Measurements from ENCODE around the gene UIMC1. TPM values are rescaled to one million over a fixed set of nuclear protein-coding genes. Genes with fewer than 3 reads are reported as not detected.

UIMC1 gene
- polyA plus RNA-seq, 1 donor (not counting 4 experiments of a cell fraction or from before 2014, with no cell fraction given): 29.0 TPM

GRCh38 chr5:176879663-176880361, 126.8 kb downstream of the UIMC1 start:
- Histone ChIP-seq H3K27ac (ENCODE audit: control insufficient read depth, insufficient read depth, low read length) (no peak overlapping the region), H3K27me3 (ENCODE audit: control insufficient read depth, extremely low read depth, insufficient read depth, low read length) (peaks cover 35% of the 10 kb centered on the region), H3K4me2 (ENCODE audit: control insufficient read depth, extremely low read depth, insufficient read depth, low read depth, low read length) (no peak overlapping the region), H3K36me3 (ENCODE audit: control insufficient read depth in 2 of 2, extremely low read depth in 1 of 2, insufficient read depth in 2 of 2, low read length in 2 of 2) (no peaks in the 10 kb centered on the region), H4K20me1 (ENCODE audit: control insufficient read depth, extremely low read depth, insufficient read depth, low read length) (no peaks in the 10 kb centered on the region), H2AFZ (ENCODE audit: control insufficient read depth, low read length) (no peak overlapping the region), H3K9me1 (ENCODE audit: control insufficient read depth, extremely low read depth, insufficient read depth, low read length) (no peaks in the 10 kb centered on the region), H3K79me2 (ENCODE audit: control insufficient read depth, insufficient read depth, low read length) (no peaks in the 10 kb centered on the region), H3K9ac (ENCODE audit: control insufficient read depth, extremely low read depth, insufficient read depth, low read length) (no peak overlapping the region), H3K4me1 (ENCODE audit: control insufficient read depth, extremely low read depth, insufficient read depth, low read length) (no peaks in the 10 kb centered on the region), H3K9me3 (ENCODE audit: control insufficient read depth, low read depth, low read length) (no peaks in the 10 kb centered on the region), H3K4me3 (ENCODE audit: control insufficient read depth in 2 of 3, extremely low read depth in 1 of 3, insufficient read depth in 2 of 3, low read depth in 1 of 3, low read length in 3 of 3) (no peak overlapping the region)
- dilution Hi-C loops (cut with MboI; ENCODE audit: extremely low pct_ligation_motif_present, low sequenced_read_pairs): no loop called here
- DNase-seq (ENCODE audit: low read depth, low spot score) (no peak), FAIRE-seq (no peak)
- TF ChIP-seq EZH2 (IDR thresholded peaks at IDR 0.05; ENCODE audit: low read length) (no peak), CTCF (optimal IDR thresholded peaks at IDR 0.05 in 1 of 3, IDR thresholded peaks at IDR 0.05 in 1 of 3, conservative IDR thresholded peaks at IDR 0.05 in 1 of 3; ENCODE audit: extremely low read depth in 1 of 3, insufficient read depth in 2 of 3, low read length in 3 of 3) (no peak)

- Histone ChIP-seq H3K27ac (ENCODE audit: control insufficient read depth, insufficient read depth, low read length) (no peak overlapping the region), H3K9me1 (ENCODE audit: control insufficient read depth, extremely low read depth, insufficient read depth, low read length) (no peaks in the 10 kb centered on the region), H3K4me3 (ENCODE audit: control insufficient read depth in 2 of 3, extremely low read depth in 1 of 3, insufficient read depth in 2 of 3, low read depth in 1 of 3, low read length in 3 of 3) (no peak overlapping the region), H4K20me1 (ENCODE audit: control insufficient read depth, extremely low read depth, insufficient read depth, low read length) (no peaks in the 10 kb centered on the region), H3K4me2 (ENCODE audit: control insufficient read depth, extremely low read depth, insufficient read depth, low read depth, low read length) (no peak overlapping the region), H3K4me1 (ENCODE audit: control insufficient read depth, extremely low read depth, insufficient read depth, low read length) (no peaks in the 10 kb centered on the region), H2AFZ (ENCODE audit: control insufficient read depth, low read length) (no peak overlapping the region), H3K9me3 (ENCODE audit: control insufficient read depth, low read depth, low read length) (no peaks in the 10 kb centered on the region), H3K27me3 (ENCODE audit: control insufficient read depth, extremely low read depth, insufficient read depth, low read length) (peaks cover 42% of the 10 kb centered on the region), H3K36me3 (ENCODE audit: control insufficient read depth in 2 of 2, extremely low read depth in 1 of 2, insufficient read depth in 2 of 2, low read length in 2 of 2) (no peaks in the 10 kb centered on the region), H3K79me2 (ENCODE audit: control insufficient read depth, insufficient read depth, low read length) (no peaks in the 10 kb centered on the region), H3K9ac (ENCODE audit: control insufficient read depth, extremely low read depth, insufficient read depth, low read length) (no peak overlapping the region)
- dilution Hi-C loops (cut with MboI; ENCODE audit: extremely low pct_ligation_motif_present, low sequenced_read_pairs): no loop called here
- DNase-seq (ENCODE audit: low read depth, low spot score) (no peak), FAIRE-seq (no peak)
- TF ChIP-seq CTCF (optimal IDR thresholded peaks at IDR 0.05 in 1 of 3, IDR thresholded peaks at IDR 0.05 in 1 of 3, conservative IDR thresholded peaks at IDR 0.05 in 1 of 3; ENCODE audit: extremely low read depth in 1 of 3, insufficient read depth in 2 of 3, low read length in 3 of 3) (no peak), EZH2 (IDR thresholded peaks at IDR 0.05; ENCODE audit: low read length) (no peak)
Measured at GRCh38 chr5:176878906-176879662, 127.5 kb downstream of the UIMC1 start.
